RPMI7951 (cell line): Measurements from ENCODE around the gene CKAP5. TPM values are rescaled to one million over a fixed set of nuclear protein-coding genes. Genes with fewer than 3 reads are reported as not detected.
"Not testable (repeated sequence)": the region's sequence is repeated elsewhere in the genome, so short reads cannot be mapped to it uniquely, and the experiment has no call there.

ENCODE experiments used
- DNase-seq: peaks from one replicate; pipeline ENCODE4 v3.0.0-alpha.2; 2012; ENCODE audit warnings: low read depth
- total RNA-seq: library from RNA; depleted of rRNA; stranded (reverse); fragments of >200 nt; shearing (Covaris generic); gene quantifications from 2 replicates; pipeline ENCODE4 v1.2.3, GENCODE V29; 2014

Gene CKAP5
- total RNA-seq, 1 experiment from 2014 or later, result 92.9 TPM

DNA sequence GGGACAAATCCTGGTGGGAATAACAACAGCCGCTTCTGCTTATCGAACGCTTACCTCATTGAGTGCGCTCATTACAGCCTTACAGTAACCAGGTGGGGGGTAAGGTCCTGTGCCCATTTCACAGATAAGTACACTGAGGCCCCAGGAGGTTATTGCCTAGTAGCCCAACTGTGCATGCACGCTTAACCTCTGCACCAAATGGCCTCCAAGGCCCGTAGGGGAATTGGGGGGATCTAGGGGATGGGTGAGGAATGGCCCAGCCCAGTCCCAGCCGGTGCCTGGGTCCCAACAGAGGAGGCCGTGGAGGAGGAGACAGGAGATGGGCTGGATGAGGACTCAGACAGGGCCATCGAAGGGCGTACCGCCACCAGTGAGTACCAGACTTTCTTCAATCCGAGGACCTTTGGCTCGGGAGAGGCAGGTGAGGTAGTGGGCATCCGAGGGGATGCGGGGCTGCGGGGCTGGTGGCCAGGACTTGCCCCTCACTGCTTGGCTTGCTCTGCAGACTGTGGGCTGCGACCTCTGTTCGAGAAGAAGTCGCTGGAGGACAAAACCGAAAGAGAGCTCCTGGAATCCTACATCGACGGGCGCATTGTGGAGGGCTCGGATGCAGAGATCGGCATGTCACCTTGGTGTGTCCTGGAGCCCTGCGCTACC is 119.7 kb downstream of the CKAP5 start:
- DNase-seq, result no peak

DNA sequence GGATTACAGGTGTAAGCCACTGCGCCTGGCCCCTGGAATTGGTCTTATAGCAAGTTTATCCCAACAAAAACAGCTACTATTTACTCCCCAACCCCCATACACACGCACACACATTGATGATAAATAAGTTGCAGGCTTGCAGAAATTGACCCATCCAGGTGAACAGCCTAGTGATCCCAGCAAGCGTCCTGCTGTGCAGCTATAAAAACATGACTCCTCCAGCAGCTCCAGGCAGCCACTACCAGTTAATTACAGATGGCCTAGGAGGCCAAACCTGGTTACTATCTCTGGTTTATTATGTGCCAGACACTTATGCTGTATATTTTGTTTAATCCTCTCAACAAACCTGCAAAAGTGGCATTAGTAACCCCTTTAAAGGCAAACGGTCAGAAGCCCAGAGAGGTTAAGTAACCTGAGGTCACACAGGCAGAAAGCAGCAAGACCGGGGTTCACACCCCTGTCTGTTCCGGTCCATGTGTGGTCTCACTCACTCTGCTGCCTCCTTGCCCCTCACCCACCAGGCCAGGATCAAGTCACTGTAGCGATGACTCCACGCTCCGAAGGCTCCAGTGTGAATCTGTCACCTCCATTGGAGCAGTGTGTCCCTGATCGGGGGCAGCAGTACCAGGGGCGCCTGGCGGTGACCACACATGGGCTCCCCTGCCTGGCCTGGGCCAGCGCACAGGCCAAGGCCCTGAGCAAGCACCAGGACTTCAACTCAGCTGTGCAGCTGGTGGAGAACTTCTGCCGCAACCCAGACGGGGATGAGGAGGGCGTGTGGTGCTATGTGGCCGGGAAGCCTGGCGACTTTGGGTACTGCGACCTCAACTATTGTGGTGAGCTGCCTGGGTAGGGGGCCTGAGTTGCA is 120.5 kb downstream of the CKAP5 start:
- DNase-seq, result no peak

DNA sequence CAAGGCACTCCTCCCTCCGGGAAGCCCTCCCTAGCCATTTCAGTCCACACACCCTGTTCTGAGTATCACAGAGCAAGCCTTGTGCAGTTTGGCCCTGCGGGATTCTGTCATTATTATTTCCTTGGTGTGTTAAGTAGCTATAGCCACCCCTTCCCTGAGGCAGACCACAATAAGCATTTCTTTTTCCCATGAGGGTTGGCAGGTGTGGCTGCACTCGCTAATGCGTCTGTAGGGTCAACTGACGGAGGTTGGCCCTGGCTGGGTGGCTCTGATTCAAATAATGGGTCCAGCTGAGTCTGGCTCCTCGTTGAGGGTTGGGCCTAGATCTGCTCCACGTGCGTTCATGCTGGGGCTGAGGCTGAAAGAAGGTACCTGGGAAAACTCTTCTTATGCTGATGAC is 122.0 kb downstream of the CKAP5 start:
- no peak for DNase-seq

DNA sequence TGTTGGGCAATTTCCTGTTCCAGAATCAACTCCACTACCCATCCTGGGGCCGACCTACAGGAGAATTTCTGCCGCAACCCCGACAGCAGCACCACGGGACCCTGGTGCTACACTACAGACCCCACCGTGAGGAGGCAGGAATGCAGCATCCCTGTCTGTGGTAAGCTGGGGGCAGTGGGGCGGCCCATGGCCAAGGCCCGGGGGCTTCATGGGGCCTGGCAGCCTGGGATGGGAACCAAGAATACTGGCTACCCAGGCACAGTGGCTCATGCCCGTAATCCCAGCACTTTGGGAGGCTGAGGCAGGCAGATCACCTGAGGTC is 122.8 kb downstream of the CKAP5 start:
- DNase-seq, result no peak

DNA sequence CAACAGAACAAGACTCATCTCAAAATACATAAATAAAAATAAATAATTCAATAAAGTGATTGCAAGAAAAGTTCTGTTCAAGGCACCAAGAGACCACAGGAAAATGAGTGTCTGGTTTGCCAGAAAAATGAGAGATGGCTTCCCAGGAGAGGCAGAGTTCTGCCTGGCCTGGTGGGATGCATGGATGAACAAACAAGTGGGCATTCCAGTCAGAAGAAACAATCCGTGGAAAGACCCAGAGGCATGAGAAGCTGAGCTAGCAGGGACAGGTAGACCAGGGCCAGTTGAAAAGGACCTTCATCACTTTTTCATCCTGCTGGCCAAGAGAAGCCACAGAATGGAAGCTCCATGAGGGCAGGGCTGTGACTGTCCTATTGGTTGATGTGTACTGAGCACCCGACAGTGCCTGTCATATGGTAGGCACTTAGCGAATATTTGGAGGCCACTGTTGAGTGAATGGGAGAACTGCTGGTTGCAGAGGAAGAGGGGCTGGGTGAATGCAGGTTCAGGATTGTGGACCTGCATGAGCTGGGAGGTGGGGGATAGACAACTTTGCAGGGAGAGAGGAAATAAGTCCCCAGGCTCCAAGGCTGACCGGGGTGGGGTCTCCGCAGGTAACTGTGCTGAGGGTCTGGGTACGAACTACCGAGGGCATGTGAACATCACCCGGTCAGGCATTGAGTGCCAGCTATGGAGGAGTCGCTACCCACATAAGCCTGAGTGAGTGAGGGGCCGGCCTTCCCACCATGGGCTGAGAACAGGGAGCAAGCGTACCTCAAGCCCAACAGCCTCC is 123.3 kb downstream of the CKAP5 start:
- no peak for DNase-seq

DNA sequence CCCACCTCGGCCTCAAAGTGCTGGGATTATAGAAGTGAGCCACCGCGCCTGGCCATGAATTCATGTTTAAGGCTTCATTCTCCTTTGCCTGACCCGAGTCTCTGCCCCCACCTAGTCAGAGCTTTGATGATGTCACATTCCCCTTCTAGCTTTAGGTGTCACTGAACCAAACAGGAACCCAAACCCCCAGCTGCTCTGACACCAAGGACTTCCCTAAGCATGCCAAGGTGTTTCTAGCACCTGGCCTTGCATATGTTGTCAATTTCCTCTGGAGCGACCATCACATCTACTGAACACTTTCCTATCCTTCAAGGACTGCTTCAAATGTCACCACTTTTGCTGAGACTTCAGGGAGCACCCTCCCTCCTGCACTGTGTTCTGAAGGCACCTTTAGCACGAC is 124.8 kb downstream of the CKAP5 start:
- DNase-seq, result no peak

DNA sequence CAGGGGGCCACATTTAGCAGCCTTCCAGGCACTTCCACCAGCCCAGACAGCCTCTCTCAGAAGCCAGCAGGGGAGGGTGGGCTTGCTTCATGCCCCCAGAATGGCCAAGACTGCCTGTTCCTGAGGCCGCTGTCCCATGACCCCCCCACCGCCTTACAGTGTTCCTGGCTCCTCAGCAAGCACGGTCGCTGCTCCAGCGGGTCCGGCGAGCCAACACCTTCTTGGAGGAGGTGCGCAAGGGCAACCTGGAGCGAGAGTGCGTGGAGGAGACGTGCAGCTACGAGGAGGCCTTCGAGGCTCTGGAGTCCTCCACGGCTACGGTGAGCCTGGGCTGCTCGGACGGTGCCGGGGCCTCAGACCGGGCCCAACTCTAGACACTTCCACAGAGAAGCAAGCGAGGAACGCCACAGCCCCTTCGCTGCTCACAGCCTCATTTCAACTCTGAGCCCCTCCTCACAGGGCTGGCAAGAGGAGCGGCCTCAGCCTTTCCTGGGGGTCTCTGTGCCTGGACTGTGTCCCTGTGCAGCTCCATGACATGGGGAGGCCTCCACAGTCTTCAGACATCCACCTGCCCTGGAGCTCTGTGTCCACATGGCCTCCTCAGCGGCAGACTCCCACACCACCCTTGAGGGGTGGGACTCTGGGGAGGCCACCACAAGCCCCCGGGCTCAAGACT is 126.4 kb downstream of the CKAP5 start:
- no peak for DNase-seq

DNA sequence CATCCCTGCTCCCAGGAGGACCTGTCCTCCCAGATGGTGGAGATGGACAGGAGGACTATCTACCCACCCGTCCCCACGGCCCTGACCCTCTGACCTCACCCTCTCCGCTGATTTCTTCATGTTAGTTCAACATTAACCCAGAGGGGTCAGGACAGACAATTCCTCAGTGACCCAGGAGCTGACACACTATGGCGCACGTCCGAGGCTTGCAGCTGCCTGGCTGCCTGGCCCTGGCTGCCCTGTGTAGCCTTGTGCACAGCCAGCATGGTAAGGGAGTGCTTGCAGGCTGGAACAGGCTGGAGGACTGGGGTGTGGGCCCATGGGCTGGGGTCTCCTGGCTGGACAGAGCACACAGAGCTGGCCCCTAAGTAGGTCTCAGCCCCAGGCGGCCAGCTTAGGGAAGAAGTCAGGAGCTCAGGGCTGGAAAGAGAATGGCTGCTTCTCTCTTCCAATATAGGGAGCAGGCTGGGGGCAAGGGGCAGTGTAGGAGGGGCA is 127.0 kb downstream of the CKAP5 start, which contains the start of gene F2:
Gene F2, plus strand, starts transcription at position 166 of the 495 bp plus-strand sequence. Its CDS starts 23 bp downstream, at position 189.
- no peak for DNase-seq

DNA sequence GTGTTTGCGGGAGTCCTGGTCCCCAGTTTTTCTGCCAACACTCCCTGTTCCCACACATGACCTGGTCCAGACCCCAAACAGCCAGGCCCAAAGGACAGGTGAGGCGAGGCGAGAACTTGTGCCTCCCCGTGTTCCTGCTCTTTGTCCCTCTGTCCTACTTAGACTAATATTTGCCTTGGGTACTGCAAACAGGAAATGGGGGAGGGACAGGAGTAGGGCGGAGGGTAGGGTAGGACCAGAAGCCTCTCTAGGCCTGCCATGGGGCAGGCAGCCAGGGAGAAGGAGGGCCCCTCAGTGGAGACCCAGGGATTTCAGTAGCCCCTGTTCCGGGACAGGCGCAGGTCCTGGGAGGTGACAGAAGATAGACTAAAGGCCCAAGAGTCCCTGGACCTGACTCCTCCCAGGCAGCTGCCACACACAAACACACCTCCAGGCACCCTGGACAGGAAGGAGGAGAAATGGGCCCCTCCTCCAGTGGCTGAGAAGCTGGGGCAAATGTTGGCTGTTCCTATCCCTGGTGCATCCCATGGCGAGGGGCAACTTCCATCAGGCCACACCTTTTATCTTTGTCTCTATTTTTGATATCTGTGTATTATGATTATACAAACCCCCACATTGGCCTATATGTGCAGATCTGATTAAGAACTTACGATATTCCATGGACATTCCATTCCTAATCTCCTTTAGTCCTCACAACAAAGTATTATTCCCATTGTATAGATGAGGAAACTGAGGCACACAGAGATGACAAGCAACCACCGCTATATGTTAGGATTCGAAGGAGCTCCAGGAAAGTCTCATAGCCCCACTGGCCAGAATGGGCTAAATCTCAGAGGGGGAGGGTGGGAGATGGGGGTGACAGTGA is 127.7 kb downstream of the CKAP5 start:
- DNase-seq, result no peak

DNA sequence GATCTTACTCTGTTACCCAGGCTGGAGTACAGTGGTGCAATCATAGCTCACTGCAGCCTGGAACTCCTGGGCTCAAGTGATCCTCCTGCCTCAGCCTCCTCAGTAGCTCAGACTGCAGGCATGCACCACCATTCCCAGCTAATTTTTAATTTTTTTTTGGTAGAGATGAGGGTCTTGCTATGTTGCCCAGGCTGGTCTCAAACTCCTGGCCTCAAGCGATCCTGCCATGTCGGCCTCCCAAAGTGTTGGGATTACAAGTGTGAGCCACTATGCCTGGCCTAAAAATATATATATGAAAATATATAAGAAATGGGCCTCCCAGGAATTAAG is 128.3 kb downstream of the CKAP5 start:
- DNase-seq, result not testable (repeated sequence)

DNA sequence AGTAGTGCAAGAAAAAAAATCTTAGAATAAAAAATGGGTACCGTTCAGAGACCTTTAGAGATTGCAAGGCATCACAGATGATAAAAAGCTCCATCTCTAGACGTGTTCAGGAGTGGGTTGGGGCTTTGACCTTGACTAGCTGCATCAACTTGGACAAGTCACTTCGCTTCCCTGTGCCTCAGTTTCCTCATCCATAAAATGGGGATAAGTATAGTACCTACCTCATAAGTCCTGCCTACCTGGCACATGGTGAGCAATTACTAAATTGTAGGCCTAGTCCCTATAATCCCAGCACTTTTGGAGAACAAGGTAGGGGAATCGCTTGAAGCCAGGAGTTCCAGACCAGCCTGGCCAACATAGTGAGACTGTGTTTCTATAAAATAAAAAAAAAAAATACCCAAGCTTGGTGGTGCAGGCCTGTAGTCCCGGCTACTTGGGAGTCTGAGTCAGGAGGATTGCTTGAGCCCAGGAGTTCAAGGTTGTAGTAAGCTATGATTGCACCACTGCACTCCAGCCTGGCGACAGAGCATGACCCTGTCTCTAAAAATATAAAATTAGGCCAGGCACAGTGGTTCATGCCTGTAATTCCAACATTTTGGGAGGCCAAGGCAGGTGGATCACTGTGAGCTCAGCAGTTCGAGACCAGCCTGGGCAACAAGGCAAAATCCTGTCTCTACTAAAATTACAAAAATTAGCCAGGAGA is 133.1 kb downstream of the CKAP5 start:
- no peak for DNase-seq

DNA sequence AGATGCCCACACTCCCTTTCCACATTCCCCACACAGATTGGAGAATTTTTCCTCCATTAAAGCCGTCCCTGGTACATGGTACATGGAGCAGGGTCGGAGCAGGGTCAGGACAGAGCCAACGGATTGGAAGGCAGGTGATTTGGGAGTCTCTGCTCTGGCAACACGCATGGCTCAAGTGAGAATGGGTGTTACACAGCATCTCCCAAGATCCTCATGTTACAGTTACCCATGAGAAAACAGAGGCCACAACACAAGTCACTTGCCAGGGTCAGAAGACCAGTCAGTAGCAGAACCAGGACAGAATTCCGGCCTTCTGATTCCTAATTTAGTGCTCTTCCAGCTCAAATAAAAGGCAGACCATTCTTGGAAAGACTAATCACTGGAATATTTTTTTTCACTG is 134.8 kb downstream of the CKAP5 start:
- DNase-seq, result no peak

DNA sequence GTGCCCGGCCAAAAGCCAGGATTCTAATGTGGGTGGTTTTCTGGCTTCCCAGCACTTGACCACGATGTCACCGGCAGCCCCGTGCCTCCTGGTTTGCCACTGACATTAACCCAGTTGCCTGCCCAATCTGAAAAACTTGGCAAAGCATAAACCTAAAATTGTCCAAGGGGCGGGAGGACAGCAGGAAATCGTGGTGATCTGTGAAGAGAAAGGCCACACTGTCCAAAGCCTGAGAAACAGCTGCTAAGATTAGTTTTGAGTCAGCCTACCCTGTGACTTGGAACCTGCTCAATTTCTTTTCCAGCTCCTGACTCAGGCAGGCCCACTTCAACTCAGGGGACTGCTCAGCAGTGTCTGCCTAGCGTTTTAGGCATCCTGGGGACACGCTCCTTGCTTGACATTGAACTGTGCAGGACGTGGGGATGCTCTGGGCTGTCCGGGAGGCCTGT is 135.2 kb downstream of the CKAP5 start:
- DNase-seq, result peak; percentile 92

DNA sequence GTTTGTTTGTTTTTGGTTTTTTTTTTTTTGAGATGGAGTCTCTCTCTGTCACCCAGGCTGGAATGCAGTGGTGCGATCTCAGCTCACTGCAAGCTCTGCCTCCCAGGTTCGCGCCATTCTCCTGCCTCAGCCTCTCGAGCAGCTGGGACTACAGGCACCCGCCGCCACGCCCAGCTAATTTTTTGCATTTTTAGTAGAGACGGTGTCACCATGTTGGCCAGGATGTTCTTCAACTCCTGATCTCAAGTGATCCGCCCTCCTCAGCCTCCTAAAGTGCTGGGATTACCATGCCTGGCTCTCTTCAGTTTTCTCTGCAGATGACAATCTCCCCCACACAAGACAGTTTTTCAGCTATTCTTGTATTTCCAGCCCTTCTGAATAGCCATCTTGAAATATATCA is 136.7 kb downstream of the CKAP5 start:
- not testable (repeated sequence) for DNase-seq

DNA sequence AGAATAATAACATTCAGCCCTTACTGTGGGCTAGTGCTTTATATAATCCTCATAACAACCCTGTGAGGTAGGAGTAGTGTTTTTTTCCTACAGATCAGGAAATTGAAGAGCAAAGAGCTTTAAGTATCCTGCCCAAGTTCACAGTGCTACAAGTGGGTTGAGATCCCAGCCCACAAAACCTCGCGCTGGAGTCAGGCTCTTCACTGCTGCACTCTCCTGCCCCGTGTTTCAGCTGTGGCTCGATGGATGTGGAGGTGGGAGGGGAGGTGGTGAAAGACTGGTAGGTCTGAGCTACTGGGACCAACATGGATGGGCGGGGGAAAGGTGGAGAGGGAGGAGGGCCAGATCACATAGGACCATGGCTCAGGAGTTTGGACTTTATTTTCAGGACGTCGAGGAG is 139.2 kb downstream of the CKAP5 start:
- DNase-seq, result no peak

DNA sequence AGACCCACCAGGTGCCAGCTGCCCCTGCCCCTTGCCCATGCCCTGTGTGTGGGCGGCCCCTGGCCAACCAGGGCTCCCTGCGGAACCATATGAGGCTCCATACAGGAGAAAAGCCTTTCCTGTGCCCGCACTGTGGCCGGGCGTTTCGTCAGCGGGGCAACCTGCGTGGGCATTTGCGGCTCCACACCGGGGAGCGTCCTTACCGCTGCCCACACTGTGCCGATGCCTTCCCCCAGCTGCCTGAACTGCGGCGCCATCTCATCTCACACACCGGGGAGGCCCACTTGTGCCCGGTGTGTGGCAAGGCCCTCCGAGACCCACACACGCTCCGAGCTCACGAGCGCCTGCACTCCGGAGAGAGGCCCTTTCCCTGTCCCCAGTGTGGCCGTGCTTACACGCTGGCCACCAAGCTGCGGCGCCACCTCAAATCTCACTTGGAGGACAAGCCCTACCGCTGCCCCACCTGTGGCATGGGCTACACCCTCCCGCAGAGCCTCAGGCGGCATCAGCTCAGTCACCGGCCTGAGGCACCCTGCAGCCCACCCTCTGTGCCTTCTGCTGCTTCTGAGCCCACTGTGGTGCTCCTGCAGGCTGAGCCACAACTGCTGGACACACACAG is 140.9 kb downstream of the CKAP5 start:
- DNase-seq, result no peak

DNA sequence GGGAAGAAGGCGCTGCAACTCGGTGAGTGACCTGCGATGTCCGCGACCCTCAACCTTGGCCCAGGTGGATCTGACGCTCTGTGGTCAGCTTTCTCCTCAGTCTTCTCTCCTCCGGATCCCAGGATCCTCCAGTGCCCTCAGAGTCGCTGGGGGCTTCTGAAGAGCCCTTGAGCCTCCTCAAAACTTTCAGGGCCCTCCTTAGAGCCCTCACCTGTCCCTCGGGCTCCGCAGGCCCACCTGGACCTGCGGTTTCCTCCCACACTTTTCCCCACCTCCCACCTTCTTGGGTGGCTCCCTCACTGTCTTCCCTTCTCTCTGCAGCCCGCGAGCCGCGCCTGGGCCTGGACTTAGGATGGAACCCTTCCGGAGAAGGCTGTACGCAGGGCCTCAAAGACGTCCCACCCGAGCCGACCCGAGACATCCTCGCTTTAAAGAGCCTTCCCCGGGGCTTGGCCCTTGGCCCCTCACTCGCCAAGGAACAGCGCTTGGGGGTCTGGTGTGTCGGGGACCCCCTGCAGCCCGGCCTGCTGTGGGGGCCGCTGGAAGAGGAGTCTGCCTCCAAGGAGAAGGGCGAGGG is 144.9 kb downstream of the CKAP5 start:
- no peak for DNase-seq

DNA sequence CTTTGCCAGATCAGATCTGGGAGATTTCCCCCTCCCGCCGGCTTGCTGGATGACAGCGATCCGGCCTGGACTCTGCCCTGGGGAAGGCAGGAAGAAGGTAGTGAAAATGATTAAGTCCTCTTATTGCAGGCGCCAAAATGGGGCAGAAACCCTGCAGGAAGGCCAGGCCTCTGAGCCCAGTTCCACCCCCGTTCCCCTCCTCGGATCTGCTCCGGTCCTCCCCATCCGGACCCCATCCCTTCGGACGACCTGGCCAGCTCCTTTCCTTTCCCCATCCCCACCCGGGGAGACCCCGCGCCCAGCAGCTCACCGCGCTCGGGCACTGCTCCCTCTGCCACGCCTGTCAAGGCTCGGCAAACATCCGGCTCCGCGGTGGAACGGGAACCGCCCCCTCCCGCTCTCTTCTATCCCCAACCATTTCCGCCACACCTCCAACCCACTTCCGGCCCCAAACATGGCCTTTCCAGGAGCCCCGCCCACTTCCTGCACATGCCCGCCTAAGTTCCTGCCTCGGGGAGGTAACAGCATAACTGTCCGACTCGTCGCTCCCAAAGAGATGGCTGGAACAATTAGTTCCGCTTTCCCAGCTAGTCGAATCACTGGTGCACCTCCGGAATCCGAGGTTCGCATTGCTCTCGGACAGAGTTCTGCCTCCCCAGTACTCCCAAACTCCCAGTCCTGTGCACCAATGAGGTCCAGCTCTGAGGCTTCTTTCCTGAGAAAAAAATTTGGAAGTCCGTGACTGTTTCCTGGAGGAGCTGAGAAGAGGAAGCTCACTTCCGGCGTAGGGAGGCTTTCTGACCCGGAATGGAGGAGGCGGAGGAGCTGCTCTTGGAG is 145.6 kb downstream of the CKAP5 start, which contains the start of the genes ARHGAP1 and ZNF408:
Gene ARHGAP1, minus strand, starts transcription at position 379 of the 837 bp plus-strand sequence. CDS start 4,512 bp downstream, outside the sequence.
Gene ZNF408, plus strand, starts transcription at position 791 of the 837 bp plus-strand sequence. Its CDS starts 17 bp downstream, at position 808.
- DNase-seq, result peak; percentile 97
